GM19463 (cell line): ENCODE measurements around the gene MMD.
"Not testable (repeated sequence)": the region's sequence is repeated elsewhere in the genome, so short reads cannot be mapped to it uniquely, and the experiment has no call there.

ENCODE experiments used
- ATAC-seq: cut with Tn5 transposase; IDR thresholded peaks from one replicate; pipeline ENCODE4 v1.9.1; 2021; ENCODE audit warnings: mild to moderate bottlenecking, moderate library complexity; ENCODE audit not compliant: unreplicated experiment

MMD gene

DNA sequence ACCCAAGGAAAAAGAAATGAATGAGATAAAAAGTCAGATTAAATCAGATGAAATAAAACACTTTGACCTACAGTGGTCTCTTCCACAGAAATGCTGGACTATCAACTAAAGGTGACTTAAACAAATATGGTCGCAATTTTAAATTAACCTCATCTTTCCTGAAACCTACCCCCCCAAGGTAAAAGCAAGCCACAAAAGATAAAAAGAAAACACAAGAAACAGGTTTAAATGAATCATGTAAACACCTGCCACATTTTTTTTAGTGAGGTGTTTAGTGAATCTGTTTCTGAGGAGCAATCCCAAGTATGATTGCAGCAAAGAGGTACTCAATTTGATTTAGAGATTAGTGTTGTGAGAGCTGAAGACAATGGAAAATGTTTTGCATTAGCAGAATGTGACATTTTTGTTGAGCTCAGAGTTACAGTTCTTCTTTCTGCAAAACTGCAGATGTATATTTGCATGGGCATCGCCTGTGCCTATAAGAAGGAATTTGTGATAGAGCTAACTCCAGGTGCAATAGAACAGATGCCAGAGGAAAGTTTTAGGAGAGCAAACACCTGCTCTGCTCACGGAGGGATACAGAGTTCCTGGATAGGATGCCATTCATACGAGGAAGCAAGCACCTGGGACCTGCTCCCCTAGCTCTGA, 3.4 kb upstream of the MMD start:
- no peak for ATAC-seq

DNA sequence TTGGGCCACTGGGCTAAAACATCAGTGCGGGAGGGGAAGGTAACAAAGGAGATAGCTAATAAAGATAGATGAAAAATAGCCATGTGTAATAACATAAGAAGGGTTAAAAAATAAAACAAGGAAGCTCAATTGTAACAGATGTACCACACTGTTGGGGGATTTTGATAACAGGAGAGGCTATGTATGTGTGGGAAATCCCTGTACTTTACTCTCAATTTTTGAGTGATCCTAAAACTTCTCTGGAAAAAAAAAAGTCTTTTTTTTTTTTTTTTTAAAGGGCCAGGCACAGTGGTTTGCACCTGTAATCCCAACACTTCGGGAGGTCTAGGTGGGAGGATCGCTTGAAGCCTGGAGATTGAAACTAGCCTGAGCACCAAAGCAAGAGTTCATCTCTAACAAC, 1.9 kb upstream of the MMD start:
- no peak for ATAC-seq

DNA sequence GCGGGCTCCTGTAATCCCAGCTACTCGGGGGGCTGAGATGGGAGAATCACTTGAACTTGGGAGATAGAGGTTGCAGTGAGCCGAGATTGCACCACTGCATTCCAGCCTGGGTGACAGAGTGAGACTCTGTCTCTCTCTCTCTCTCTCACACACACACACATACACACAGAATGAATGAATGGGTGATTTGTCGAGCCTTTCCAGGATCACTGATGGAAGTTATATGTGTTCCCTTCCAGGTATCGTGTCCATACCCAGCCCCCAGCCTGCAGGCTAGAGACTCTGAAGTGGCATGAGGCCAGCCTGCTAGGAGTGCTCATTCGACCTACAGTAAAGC, 1.2 kb upstream of the MMD start:
- ATAC-seq = not testable (repeated sequence)

DNA sequence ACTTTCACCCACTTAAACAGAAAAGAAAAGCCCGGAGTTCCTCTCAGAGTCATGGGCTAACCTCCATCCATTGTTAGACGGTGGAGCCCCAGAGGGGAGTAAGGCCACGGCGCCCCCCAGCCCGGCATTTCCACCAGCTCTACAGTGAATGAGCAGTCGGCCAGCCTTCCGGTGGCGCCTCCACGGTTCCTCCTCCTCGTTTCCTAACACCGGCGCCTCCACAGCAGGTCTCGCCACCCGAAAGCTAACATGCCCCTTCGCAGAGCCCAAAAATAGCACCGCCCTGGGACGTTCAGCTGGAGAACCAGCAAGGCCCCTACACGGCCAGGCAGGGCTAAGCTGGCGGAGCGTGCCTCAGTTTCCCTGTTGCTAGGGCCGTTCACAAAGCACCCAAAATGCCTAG, 858 bp downstream of the MMD start:
- no peak for ATAC-seq

DNA sequence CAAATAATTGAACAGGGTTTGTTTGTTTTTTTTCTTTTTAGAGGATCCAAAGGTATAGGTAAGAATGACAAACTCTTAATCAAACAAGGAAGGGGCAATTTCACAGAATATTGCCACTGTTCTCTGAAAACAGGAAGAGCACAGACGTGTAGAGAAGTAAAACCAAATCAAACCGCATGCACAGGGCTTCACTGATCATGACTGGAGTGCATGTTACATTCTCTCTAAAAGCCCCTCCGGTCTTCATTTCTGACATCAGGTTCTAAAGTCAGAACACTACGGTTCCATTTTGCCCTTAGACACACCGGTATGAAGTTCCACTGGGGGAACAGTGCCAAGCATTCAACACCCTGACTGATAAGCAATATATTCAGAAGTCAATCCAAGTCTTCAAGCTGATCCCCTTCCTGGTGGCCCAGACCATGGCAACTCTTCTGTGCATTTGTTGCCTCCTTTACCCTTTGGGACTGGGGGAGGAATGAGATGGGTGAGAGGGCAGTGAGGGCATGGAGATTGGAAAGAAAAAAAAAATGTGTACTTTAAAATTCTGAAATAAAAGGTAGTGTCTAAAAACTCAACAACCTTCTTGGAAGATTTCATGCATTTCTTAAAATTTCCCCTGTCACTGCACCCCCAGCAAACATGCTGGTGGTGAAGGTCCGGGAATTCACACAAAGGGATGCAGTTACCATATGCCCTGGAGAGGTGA, 1.4 kb downstream of the MMD start:
- peak; percentile 20 for ATAC-seq

DNA sequence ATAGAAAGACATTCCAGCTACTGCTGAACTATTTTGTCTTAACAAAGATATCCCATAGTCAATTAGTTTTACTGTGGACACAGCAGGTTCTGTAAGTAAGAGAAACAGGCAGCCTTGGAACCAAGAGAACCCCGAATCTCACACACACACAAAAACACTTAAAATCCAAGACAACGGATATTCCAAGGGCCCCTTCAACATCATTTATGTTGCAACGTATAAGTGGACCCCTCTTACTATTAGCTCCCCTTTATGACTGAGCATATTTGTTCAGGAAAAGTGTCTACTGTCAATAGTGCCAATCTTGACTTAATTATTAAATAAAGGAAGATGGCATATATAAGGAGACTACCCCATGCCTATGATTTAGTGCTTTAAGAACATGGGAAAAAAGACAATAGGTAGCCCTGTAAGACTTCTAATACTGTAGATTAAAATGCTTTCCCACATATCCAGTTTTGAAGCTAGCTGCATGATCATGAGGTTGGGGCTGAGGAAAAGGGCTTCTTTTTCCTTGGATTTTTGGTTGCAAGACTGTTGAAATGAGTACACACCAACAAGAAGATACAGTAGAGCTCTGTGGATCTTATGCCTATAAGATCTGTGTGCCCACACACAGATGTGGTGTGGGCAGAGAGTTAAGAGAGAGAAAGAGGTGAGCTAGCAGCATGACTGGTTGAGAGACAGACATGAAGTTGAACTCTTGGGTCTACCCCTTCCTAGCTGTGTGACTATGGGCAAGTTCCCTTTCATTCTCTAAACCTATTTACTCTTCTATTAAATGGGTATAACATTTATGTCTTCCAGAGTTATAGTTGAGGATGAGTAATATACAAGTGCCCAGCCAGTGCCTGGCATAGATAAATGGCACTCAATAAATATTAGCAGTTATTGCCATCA, 3.0 kb downstream of the MMD start:
- ATAC-seq = no peak

DNA sequence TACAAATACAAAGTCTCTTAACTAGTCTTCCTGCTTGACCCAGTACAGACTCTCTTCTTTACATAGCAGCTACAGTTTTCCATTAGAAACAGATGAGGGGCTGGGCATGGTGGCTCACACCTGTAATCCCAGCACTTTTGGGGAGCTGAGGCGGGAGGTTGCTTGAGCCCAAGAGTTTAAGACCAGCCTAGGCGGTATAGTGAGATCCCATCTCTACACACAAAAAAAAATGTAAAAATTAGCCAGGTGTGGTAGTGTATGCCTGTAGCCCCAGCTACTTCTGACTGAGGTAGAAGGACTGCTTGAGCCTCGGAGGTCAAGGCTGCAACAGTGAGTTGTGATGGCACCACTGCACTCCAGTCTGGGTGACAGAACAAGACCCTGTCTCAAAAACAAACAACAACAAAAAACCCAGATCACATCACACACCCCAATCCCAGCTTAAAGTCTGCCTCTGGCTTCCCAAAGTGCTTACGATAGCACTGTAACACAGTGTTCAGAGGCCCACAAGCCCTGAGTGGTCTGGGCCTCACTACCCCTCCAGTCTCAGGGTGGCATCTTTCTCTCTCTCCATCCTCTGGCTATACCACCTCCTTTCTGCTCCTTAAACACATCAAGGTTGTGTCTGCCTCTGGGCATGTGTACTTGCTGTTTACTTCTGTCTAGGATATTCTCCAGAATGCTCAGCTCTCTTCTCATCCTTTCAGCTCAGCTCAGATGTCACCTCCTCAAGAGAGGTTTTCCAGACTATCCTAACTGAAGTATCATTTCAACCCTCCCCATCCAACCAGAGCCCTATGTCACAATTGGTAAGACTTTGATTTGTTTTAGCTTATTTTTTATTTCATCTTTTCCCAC, 4.0 kb downstream of the MMD start:
- ATAC-seq = no peak

DNA sequence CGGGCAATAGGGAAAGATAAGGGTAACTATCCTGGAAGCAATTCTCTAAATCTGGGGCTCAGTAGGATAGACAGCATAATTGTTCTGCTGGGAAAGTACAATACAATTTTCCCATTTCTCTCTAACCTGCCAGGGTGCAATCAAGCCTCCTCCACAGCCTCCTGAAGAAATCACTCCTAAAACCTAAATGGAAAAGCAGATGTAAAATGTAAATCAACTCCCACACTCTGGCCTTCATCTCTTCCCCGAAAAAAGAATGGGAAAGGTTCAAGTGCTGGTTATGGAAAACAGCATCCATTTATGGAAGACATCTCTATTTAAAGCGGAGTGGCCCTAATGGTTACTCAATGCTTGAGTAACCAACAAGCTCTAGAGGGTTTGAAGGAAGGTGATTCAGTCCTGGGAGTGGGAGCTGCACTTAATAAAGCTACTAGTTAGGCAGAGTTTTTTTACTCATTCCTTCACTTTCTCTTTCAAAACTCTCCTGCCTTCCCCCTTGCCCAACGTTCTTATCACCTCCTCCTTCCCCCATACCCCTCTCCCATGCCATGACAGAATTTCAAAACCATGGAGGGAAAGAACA, 5.1 kb downstream of the MMD start:
- no peak for ATAC-seq

DNA sequence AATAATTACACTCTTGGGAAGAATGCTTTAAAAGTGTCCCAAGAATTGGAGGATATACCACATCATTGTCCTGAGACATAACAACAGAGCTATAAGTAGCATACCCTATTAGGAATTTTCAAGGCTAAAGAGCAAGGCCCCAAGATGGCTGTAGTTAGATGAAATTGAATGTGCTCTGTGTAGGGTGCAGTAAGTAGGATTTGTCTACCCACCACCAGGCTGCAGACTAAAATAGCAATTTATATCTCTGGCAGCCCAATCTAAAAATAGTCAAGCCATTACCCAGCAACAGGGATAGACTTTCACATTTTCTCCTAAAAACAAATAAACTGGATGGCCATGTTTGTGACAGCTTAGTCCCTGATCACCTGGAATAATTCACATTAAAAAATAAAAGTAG, 5.6 kb downstream of the MMD start:
- no peak for ATAC-seq

DNA sequence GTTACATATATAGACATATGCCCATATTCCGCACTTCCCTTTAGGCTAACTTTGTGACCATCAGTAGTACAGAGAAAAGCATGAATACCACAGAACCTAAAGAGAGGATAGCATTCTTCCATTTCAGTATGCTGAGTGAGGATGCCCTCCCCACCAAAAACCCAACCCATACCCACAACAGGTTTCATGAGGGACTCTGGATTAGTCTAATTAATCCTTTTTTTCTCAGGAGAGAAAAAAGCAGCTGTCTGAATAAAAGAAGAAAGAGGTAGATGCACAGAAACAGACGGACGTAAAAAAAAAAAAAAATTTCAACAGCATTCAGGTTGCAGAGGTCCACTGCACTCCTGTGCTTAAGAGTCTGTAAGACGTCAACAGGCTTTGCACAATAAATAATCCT, 6.7 kb downstream of the MMD start:
- no peak for ATAC-seq

DNA sequence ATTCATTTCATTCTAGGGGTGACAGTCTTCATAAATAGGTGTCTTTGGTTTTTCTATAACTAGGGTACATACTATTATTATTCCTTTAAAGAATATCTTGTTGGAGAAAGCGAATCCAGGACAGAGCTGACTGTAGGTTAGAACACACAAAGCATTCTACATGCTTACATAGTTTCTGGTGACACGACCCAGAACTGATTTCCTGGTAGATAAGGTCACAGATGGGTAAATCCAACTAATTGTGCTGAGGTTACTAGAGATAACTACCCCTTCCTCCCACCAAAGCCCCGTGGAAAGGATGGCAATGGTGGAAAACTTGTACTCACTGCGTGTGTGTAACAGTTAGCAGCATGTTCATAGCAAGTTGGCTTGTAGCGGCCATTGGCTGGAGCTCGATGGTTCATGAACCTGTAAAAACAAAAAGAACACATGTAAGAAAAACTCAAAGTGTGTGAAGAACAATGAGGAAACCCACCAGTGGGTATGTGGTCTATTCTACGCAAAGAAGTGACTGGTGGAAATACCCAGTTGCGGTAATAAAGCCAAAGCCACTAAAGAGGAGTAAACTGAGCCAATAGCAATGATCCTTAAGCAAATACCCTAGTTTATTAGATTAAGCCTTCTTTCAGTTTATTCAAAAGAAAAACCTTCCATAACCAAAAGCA, 7.7 kb downstream of the MMD start:
- no peak for ATAC-seq

DNA sequence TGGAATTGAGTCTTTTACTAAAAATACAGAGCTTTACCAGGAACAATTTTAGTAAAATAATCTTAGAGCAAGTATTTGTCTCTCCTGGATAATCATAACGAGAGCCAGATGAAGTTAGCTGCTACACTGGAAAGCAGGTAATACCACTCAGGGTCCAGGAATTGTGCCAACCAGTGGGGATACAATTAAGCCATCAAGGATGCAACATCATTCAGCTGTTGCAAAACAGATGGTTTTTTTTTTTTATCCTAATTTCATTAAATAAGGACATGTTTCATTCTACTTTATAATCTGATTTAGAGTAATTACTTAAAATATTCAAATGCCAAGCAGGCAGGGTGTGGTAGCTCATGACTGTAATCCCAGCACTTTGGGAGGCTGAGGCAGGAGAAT, 10.2 kb downstream of the MMD start:
- no peak for ATAC-seq

DNA sequence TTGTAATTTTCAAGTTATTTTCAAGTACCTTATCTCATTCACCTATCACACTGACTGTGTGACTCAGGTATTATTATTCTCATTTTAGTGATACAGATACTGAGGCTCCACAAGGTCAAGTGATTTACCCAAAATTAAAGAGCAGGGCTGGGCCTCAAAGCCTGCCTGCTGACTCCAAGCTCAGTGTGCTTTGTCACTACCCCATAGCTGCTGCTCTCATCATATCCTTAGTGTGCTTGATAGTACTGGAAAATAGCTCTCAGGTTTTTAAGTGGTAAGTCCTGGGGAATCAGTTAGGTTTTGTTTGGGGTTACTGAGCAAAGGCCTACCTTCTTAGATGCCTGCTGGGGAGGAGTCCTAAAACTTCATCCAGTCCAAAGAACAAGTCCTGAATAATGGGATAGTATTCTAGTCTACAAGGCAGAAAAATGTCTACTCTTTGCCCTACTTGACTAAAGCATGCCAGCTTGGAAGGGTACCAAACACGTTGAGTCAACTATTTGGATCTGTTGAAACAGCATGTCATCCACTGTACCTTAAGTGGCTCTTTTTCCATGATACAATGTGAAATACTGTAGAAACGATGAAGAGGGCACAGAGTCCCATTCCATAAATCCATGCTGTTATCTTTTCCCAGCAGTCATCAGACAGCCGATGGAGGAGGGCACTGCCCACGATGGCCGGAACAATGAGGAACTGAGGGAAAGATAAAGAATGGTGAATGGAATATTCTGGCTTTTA, 10.7 kb downstream of the MMD start:
- ATAC-seq = no peak

DNA sequence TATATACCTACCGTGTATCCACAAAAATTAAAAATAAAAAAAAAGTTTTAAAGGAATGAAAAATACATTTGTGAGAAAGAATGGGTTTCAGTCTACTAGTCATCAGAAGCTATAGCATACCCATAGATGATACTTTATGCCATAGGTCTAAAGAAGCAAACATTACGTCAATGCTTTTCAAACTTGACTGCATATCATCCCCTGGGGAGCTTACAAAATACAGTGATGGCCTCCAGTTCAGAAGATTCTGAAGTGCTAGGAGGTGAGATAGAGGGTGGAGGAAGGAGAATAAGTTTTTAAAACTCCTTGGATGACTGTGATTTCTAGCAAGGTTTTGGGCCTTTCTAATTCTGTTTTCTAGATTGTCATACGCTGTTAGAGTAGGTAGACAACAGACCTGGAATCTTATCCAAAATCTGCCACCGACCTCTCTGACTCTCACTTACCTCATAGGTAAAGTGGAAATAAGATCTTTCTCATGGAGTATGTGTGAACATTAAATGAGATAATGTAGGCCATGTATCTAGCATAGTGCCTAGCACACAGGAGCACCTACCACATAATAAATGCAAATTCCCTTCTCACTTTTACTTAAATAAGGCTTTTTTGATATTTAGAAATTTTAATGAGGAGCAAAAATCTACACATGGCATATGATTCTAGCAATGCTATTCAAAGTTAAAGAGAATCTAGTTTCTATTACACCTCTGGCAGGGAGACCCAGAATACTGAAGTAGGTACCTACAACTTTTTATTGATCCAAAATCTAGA, 12.4 kb downstream of the MMD start:
- no peak for ATAC-seq

DNA sequence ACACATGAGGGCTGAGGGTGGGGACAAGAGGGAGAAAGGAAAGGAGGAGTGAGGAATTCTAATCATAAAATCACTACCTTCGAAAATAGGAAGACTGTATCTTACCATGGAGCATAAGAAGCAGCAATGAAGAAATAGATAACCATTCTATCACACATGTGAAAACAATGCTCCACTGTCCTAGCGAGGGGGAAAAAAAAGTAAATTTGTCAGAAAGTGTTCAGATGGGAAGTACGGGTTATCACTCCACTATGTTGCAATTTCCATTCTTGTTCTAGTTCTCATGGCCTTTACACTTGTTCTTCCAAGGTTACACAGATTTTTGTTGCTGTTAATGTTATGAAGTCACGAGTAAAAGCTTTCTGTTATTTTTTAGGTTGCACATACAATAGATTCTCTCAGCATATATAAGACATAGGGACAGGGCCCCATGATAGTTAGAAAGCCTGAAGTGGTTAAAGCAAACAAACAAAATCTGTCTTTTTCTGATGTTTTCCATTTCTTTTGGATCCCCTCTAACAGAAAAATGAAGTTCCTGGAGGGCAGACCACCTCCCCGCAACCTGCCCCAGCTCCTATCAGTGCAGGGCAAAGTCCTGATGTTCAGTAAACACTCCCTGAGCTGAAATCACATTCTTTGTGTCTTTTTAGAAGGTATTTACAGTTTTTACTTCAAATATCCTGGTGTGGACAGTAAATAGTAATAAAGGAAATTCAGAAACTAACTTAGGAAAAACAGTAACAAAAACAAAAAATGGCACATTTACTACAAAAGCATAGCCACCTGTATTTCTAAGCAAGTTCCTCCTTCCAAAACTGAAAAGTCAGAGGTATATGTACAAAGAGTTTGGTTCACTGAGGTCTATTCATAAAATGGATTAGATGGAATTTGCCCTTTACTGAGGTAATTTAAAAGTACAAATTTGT, 13.7 kb downstream of the MMD start:
- ATAC-seq = no peak

DNA sequence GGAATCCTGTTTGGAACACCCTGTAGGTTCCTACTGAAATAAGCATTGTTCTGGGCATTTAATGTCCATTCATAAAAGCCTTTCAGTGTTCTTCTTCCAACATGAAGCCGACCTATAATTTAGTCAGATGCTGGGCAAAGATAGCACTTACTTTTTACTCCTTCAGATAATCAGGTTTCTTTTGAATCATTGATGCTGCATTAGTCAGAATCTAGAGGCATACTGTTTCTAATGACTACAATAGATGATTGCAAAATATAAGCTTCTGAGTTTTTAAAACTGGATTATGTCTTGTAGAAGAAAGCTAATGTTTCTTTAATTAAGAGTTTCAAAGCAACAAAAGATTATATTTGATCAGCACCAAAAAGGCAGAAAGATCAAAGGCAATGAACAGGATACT, 16.0 kb downstream of the MMD start:
- no peak for ATAC-seq

DNA sequence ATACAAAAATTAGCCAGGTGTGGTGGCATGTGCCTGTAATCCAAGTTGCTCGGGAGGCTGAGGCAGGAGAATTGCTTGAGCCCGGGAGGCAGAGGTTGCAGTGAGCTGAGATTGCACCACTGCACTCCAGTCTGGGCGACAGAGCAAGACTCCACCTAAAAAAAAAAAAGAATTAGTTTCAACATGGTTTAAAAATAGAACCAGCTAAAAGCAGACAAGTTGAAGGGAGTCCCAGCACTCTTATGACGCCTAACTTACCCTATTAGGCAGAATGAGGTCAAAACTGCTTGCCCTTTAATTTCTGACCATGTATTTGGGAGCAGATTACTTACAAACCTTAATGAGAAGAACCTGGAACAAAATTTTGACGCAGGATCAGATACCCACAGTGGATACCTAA, 17.4 kb downstream of the MMD start:
- not testable (repeated sequence) for ATAC-seq

DNA sequence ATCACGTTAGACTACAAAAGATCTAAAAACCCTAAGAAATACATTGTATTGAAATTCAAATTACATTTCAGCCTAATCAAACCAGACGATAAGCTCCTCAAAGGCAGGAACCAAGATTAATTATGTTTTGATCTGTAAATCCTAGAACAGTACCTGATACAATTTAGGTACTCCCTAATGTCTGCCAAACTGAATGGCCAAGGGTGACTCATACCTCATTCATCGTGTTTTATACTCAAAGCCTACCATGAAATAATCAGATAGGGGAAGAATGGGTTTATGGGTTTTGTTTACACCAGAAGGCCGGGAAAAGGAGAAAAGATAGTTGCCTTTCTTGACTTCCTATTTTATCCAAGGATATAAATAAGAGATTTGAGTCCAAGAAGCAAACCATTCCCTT, 19.3 kb downstream of the MMD start:
- no peak for ATAC-seq
